ENCODE results near the gene CDH8.

- TF ChIP-seq CTCF (IDR thresholded peaks at IDR 0.05): no peak
- no peak for TF ChIP-seq E2F1 (CRISPR knock-in tag; IDR thresholded peaks at IDR 0.05)
- TF ChIP-seq MYBL2 (CRISPR knock-in tag; IDR thresholded peaks at IDR 0.05): no peak
These were observed at the start of gene CDH8 for GRCh38 chr16:62036101-62036801.
